GM12878 (cell line): Measurements from ENCODE around the gene CHMP4B. TPM values are rescaled to one million over a fixed set of nuclear protein-coding genes. Genes with fewer than 3 reads are reported as not detected.
A peak's percentile ranks its signal among the peaks of the same experiment; 100 is the strongest.

Source experiments
- ATAC-seq: fragments of 200-7000 bp; cut with Tn5 transposase; 3 replicates; pipeline ENCODE4 v1.9.1; 2020; ENCODE audit warnings: mild to moderate bottlenecking, moderate library complexity
- BruUV-seq: library from RNA; stranded (reverse); fragments of 400-500 nt; replicated peaks from 2 replicates; lab custom pipeline; 2021; lab: Mats Ljungman, UMichigan
- CTCF ChIA-PET: fragments of 300-600 bp; sonication (Branson Sonifier 250); formaldehyde crosslinking; extraction: SDS; loops from one replicate; lab custom pipeline; 2021; ENCODE audit warnings: inconsistent platforms; lab: Yijun Ruan, JAX
- POLR2A ChIA-PET: fragments of 350-600 bp; formaldehyde crosslinking; extraction: SDS; loops from one replicate; lab custom pipeline; 2021; ENCODE audit warnings: inconsistent platforms; lab: Charles Lee
- RAD21 ChIA-PET: fragments of 300-600 bp; sonication (Branson Sonifier 250); formaldehyde crosslinking; loops from one replicate; lab custom pipeline; 2023; ENCODE audit warnings: antibody characterized with exemption; ENCODE audit not compliant: unreplicated experiment; lab: Charles Lee
- SMC1A ChIA-PET: fragments of 300-600 bp; sonication (Branson Sonifier 250); formaldehyde crosslinking; loops from one replicate; lab custom pipeline; 2023; ENCODE audit not compliant: unreplicated experiment, uncharacterized antibody; lab: Charles Lee
- DNase-seq: peaks from one replicate; pipeline ENCODE4 v3.0.0-alpha.2; 2011; ENCODE audit warnings: low read depth, low spot score
- FAIRE-seq: peaks from 3 replicates; lab custom pipeline; 2011; peaks lifted over from hg19 to GRCh38; lab: Jason Lieb, UNC
- H2AFZ ChIP-seq: 2 replicates; pipeline ENCODE4 v1.6.0; 2011; ENCODE audit warnings: low read depth, low read length, control low read depth; ENCODE audit not compliant: control insufficient read depth
- H3K27ac ChIP-seq: 2 replicates; pipeline ENCODE4 v1.5.1; 2011; ENCODE audit warnings: control low read depth; ENCODE audit not compliant: control insufficient read depth, insufficient read depth
- H3K27me3 ChIP-seq, 2 experiments: replicated peaks in 1 of 2; 2 replicates each; pipeline versions ENCODE4 v1.6.0 to v1.6.1; 2011; ENCODE audit warnings: low read length in 1 of 2; ENCODE audit not compliant: control insufficient read depth in 2 of 2, insufficient read depth in 2 of 2
- H3K36me3 ChIP-seq, 2 experiments: 2 replicates each; pipeline ENCODE4 v1.5.1; 2011; ENCODE audit warnings: low read length in 1 of 2; ENCODE audit not compliant: control insufficient read depth in 2 of 2, insufficient read depth in 2 of 2
- H3K4me1 ChIP-seq: 2 replicates; pipeline ENCODE4 v1.6.1; 2011; ENCODE audit warnings: mild to moderate bottlenecking, low read length, moderate library complexity, mixed read lengths; ENCODE audit not compliant: control insufficient read depth, insufficient read depth
- H3K4me2 ChIP-seq: 2 replicates; pipeline ENCODE4 v1.6.0; 2011; ENCODE audit warnings: control low read depth; ENCODE audit not compliant: control insufficient read depth, insufficient read depth
- H3K4me3 ChIP-seq: fragments of 200-600 bp; sonication (generic); 2 replicates; pipeline ENCODE4 v1.5.1; 2016
- H3K79me2 ChIP-seq: 2 replicates; pipeline ENCODE4 v1.6.0; 2011; ENCODE audit warnings: low read length; ENCODE audit not compliant: control insufficient read depth, insufficient read depth
- H3K9ac ChIP-seq: 2 replicates; pipeline ENCODE4 v1.8.0; 2011; ENCODE audit warnings: low read length, control low read depth, mixed read lengths; ENCODE audit not compliant: control insufficient read depth, insufficient read depth
- H3K9me3 ChIP-seq: replicated peaks from 3 replicates; pipeline ENCODE4 v1.5.1; 2011; ENCODE audit warnings: mild to moderate bottlenecking, low read length; ENCODE audit not compliant: control insufficient read depth, insufficient read depth
- H4K20me1 ChIP-seq: 2 replicates; pipeline ENCODE4 v1.6.0; 2011; ENCODE audit not compliant: control insufficient read depth, insufficient read depth
- GATAD2B ChIP-seq: fragments of 450-650 bp; conservative IDR thresholded peaks from 2 replicates; pipeline ENCODE4 v1.6.1; 2017; ENCODE audit warnings: low read depth, mild to moderate bottlenecking, moderate library complexity
- KAT2A ChIP-seq: conservative IDR thresholded peaks from 2 replicates; pipeline ENCODE4 v1.6.1; 2011; ENCODE audit warnings: low read depth, low read length; ENCODE audit not compliant: control insufficient read depth
- POLR2A ChIP-seq: IDR thresholded peaks from 2 replicates; pipeline ENCODE4 v1.6.1; 2011; ENCODE audit warnings: low read depth, mild to moderate bottlenecking, low read length
- RAD21 ChIP-seq: IDR thresholded peaks from 2 replicates; pipeline ENCODE4 v1.6.1; 2011; ENCODE audit warnings: mild to moderate bottlenecking, low read depth, low read length, moderate library complexity; ENCODE audit not compliant: insufficient read depth
- RUNX3 ChIP-seq: IDR thresholded peaks from 2 replicates; pipeline ENCODE4 v1.6.1; 2012; ENCODE audit warnings: low read length, inconsistent platforms
- WGBS: methylation state at CpG from one replicate; pipeline ENCODE4 v1.1.6; 2016; ENCODE audit warnings: low lambda C conversion rate; ENCODE audit not compliant: insufficient replicate concordance, insufficient coverage; ENCODE audit errors: missing lambda C conversion rate; 5-methylcytosine and 5-hydroxymethylcytosine counted together
- in situ Hi-C: fragments of 300-500 bp; cut with MboI; formaldehyde crosslinking; loops from 9 replicates; pipeline ENCODE4 v1.14.3; 2018; ENCODE audit warnings: mixed read lengths
- intact Hi-C: fragments of 100-400 bp; cut with micrococcal nuclease; formaldehyde crosslinking; loops from one replicate; pipeline ENCODE4 v1.14.2; 2022; ENCODE audit not compliant: unreplicated experiment
- polyA plus RNA-seq, 11 experiments: library from polyadenylated mRNA; depleted of rRNA in 4 of 11; unstranded in 6 of 11; stranded (reverse) in 5 of 11; fragments of >200 nt; fragmentation: Nextera tagmentation in 4 of 11; fragmentation: Illumina TruSeq in 1 of 11; extraction: Ambion mirVana in 4 of 11; extraction: Trizol in 1 of 11; gene quantifications; 1 replicate in 1 of 11; 2 replicates in 10 of 11; pipeline versions ENCODE4 v1.2.1 to v1.2.3, GENCODE V29; 2011 to 2016; ENCODE audit warnings: inconsistent platforms in 2 of 11, missing spikeins in 2 of 11, low read depth in 1 of 11
- total RNA-seq, 4 experiments: library from RNA; depleted of rRNA in 3 of 4; stranded (reverse); fragments of >200 nt in 3 of 4; fragmentation: Illumina TruSeq in 1 of 4; extraction: Trizol in 1 of 4; gene quantifications; 2 replicates each; pipeline versions ENCODE4 v1.2.1 to v1.2.3, GENCODE V29; 2013 to 2021
- TF ChIP-seq, protein P1 (sequence below): fragments of 150-350 bp; IDR thresholded peaks from 2 replicates; pipeline ENCODE4 v1.6.1; 2014; ENCODE audit warnings: mild to moderate bottlenecking, low read depth, low read length
- TF ChIP-seq, protein P2 (sequence below): fragments of 450-650 bp; formaldehyde crosslinking; IDR thresholded peaks from 2 replicates; pipeline ENCODE4 v1.5.0; 2022; ENCODE audit warnings: mild to moderate bottlenecking, missing genetic modification characterization

CHMP4B gene
- total and polyA plus RNA-seq, 10 of the 15 experiments (the other 5 are each of a cell fraction or from before 2014, with no cell fraction given) = 4.2 to 118 (median 49.6) TPM

DNA sequence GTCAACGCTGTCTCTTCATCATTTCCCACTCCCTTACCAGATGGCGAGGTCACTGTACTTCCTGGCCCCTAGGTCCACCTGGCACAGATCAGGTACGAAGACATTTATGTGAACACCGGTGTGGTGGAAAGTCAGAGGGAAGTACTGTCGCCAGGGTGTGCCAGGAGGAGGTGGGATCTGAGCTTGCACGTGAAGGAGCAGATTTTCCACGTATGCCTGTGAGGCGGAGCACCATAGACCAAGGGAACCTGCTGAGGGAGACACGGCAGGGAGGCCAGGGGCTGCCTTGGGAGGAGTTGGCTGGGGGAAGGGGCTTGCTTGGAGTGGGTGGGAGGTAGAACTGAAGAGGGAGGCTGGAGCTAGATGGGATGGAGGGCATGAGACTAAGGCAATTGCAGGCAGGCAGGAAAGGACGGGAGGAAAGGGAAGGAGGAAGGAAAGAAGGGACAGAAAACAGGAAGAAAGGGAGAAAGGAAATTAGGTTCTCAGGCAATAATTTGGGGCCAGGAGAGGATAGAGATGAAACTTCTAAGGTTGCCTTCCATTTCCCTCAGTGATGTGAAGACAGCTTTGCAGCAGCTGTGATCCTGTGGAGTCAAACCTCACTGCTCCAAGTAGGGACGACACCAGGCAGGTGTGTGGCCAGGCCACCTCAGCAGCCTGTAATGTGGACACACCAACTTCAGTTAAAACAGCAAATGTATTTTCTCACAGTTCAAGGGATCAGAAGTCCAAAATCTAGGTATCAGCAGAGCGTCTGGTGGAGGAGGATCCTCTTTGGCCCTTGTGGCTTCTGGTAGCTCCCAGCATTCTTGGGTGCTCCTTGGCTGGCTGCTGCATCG lies 46.8 kb downstream of the CHMP4B start:
- intact Hi-C loops = no loop called here
- in situ Hi-C loops = no loop called here
- Histone ChIP-seq H3K27me3 (no peaks in the 10 kb centered on the region), H3K9me3 (no peaks in the 10 kb centered on the region), H4K20me1 (no peaks in the 10 kb centered on the region), H3K4me1 (peaks cover 16% of the 10 kb centered on the region), H3K27ac (no peak overlapping the region), H2AFZ (no peak overlapping the region), H3K4me2 (no peak overlapping the region), H3K36me3 (peaks cover 17 to 22% of the 10 kb centered on the region in 2 experiments; a peak in 3 of 4 replicates), H3K4me3 (no peak overlapping the region), H3K79me2 (no peaks in the 10 kb centered on the region), H3K9ac (no peak overlapping the region)
- BruUV-seq = TSS peak; percentile 60
- CTCF ChIA-PET = interaction anchor here (0.6 to 1.6 kb wide), 6 partner anchors 33 to 391 kb away, joined by 3 to 6 read pairs (median 3); no protein-coding TSS in a partner anchor
- ATAC-seq (no peak), FAIRE-seq (no peak), DNase-seq (no peak)
- 82% methylated on average over 13 of the region's 13 CpGs for WGBS
- POLR2A ChIA-PET = interaction anchor here (0.5 kb wide), 1 partner anchor 135 kb away, joined by 3 read pairs; no protein-coding TSS in a partner anchor
- RAD21 ChIA-PET = interaction anchor here (0.9 kb wide), 1 partner anchor 164 kb away, joined by 4 read pairs; no protein-coding TSS in a partner anchor
- SMC1A ChIA-PET = interaction anchor here (0.7 to 1.6 kb wide), 4 partner anchors 11 to 39 kb away, joined by 3 read pairs; no protein-coding TSS in a partner anchor
- TF ChIP-seq POLR2A (peak; percentile 55), GATAD2B (no peak), KAT2A (no peak), RAD21 (no peak), RUNX3 (no peak)
- TF ChIP-seq, protein P1, sequence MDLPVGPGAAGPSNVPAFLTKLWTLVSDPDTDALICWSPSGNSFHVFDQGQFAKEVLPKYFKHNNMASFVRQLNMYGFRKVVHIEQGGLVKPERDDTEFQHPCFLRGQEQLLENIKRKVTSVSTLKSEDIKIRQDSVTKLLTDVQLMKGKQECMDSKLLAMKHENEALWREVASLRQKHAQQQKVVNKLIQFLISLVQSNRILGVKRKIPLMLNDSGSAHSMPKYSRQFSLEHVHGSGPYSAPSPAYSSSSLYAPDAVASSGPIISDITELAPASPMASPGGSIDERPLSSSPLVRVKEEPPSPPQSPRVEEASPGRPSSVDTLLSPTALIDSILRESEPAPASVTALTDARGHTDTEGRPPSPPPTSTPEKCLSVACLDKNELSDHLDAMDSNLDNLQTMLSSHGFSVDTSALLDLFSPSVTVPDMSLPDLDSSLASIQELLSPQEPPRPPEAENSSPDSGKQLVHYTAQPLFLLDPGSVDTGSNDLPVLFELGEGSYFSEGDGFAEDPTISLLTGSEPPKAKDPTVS = no peak
- TF ChIP-seq, protein P2, sequence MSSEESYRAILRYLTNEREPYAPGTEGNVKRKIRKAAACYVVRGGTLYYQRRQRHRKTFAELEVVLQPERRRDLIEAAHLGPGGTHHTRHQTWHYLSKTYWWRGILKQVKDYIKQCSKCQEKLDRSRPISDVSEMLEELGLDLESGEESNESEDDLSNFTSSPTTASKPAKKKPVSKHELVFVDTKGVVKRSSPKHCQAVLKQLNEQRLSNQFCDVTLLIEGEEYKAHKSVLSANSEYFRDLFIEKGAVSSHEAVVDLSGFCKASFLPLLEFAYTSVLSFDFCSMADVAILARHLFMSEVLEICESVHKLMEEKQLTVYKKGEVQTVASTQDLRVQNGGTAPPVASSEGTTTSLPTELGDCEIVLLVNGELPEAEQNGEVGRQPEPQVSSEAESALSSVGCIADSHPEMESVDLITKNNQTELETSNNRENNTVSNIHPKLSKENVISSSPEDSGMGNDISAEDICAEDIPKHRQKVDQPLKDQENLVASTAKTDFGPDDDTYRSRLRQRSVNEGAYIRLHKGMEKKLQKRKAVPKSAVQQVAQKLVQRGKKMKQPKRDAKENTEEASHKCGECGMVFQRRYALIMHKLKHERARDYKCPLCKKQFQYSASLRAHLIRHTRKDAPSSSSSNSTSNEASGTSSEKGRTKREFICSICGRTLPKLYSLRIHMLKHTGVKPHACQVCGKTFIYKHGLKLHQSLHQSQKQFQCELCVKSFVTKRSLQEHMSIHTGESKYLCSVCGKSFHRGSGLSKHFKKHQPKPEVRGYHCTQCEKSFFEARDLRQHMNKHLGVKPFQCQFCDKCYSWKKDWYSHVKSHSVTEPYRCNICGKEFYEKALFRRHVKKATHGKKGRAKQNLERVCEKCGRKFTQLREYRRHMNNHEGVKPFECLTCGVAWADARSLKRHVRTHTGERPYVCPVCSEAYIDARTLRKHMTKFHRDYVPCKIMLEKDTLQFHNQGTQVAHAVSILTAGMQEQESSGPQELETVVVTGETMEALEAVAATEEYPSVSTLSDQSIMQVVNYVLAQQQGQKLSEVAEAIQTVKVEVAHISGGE = no peak
